Pancreas (tissue), 10 donors: ENCODE measurements around the gene MLPH. TPM values are rescaled to one million over a fixed set of nuclear protein-coding genes. Genes with fewer than 3 reads are reported as not detected.
A peak's percentile ranks its signal among the peaks of the same experiment; 100 is the strongest.

Experiments used
- ATAC-seq, 4 donors: fragments of 200-7000 bp; cut with Tn5 transposase; one replicate each; pipeline versions ENCODE4 v1.8.0 to v1.9.1; 2020; ENCODE audit warnings: mild to moderate bottlenecking in 4 of 4, moderate library complexity in 4 of 4
- DNase-seq, 6 donors: peaks; one replicate each; pipeline ENCODE4 v3.0.0-alpha.2; 2020
- FAIRE-seq: peaks from 2 replicates; lab custom pipeline; 2012; peaks lifted over from hg19 to GRCh38; lab: Jason Lieb, UNC
- H3K27ac ChIP-seq, 4 donors: fragments of 200-600 bp; sonication (generic); 1 replicate in 3 of 4; 2 replicates in 1 of 4; pipeline versions ENCODE4 v1.5.0 to v1.8.0; 2020
- H3K27me3 ChIP-seq, 4 donors: fragments of 200-600 bp; one replicate each; pipeline ENCODE4 v1.8.0; 2021
- H3K36me3 ChIP-seq, 3 donors: fragments of 200-600 bp; sonication (generic) in 1 of 3; one replicate each; pipeline versions ENCODE4 v1.5.0 to v1.8.0; 2020 to 2021
- H3K4me1 ChIP-seq, 3 donors: fragments of 200-600 bp; one replicate each; pipeline ENCODE4 v1.8.0; 2021
- H3K4me3 ChIP-seq, 4 donors: fragments of 200-600 bp; sonication (generic) in 2 of 4; one replicate each; pipeline versions ENCODE4 v1.5.0 to v1.8.0; 2020 to 2021
- H3K9me3 ChIP-seq, 4 donors: fragments of 200-600 bp; one replicate each; pipeline ENCODE4 v1.8.0; 2021
- WGBS, 2 donors: extraction: QIAGEN DNeasy Blood & Tissue Kit; methylation state at CpG; one replicate each; pipeline ENCODE4 v1.1.7; 2013; 5-methylcytosine and 5-hydroxymethylcytosine counted together
- intact Hi-C, 3 donors: fragments of 100-400 bp; cut with DNase I; formaldehyde crosslinking; loops; one replicate each; pipeline versions ENCODE4 v1.11.1 to v1.14.2; 2022
- polyA plus RNA-seq, 2 donors: library from polyadenylated mRNA; stranded (reverse); fragments of 200-250 nt; gene quantifications; one replicate each; pipeline ENCODE4 v1.2.3, GENCODE V29; 2013
- total RNA-seq, 6 donors: library from RNA; stranded (reverse); fragmentation: NEBNext Ultra II Directional in 4 of 6; extraction: Animal tissue kit (Norgen Biotek cat#: 25700) in 4 of 6; gene quantifications; one replicate each; pipeline versions ENCODE4 v1.2.1 to v1.2.4, GENCODE V29; 2021 to 2023
- TF ChIP-seq, protein P1 (sequence below), 4 donors: fragments of 200-600 bp; sonication (generic) in 3 of 4; IDR thresholded peaks; one replicate each; pipeline versions ENCODE4 v1.5.0 to v1.8.0; 2021; ENCODE audit warnings: antibody characterized with exemption in 4 of 4
- donor health status: healthy with polysubstance abuse.
- donor health status: DM: no; HTN: no; CAD: no; lungs with moderate emphysema.
- donor health status: DM: no; HTN: no; CAD: no.
- donor health status: control.
- donor health status: control.
- donor health status: Bipolar disorder and iron deficiency.
- donor health status: DM: yes; HTN: yes; CAD: no.
- donor health status: DM: no; HTN: no; CAD: no.
- donor health status: DM: no; HTN: no; CAD: no.
- donor health status: DM: yes; HTN: yes; CAD: no.

MLPH gene
- total and polyA plus RNA-seq, 8 donors: 6.2 to 45.2 (median 19.3) TPM

DNA sequence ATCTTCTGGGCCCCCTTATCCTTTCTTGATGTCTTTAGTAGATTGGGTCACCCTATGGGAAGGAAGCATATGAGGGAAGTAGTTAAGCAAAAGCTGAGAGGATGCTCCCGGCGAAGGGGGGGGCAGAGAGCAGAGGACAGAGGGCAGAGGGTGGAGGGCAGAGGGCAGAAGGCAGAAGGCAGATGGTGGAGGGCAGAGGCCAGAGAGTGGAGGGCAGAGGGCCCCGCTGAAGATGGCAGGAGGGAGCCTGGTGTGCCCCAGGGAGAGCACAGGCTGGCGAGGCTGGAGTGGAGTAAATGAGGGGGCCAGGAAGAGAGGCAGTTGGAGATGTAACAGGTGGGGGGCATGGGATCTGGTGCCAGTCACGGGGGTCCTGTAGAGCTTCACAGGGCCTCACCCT is 7.0 kb downstream of the MLPH start:
- no peaks in the 10 kb centered on the region for H3K9me3 ChIP-seq
- intact Hi-C loops: no loop called here
- DNase-seq (no peak), FAIRE-seq (no peak), ATAC-seq (no peak)
- no peaks in the 10 kb centered on the region for H3K27me3 ChIP-seq
- H3K36me3 ChIP-seq: no peaks in the 10 kb centered on the region
- H3K27ac ChIP-seq: no peak overlapping the region
- WGBS, 2 donors: 86 to 87% methylated on average over 5 of the region's 5 CpGs
- TF ChIP-seq, protein P1, sequence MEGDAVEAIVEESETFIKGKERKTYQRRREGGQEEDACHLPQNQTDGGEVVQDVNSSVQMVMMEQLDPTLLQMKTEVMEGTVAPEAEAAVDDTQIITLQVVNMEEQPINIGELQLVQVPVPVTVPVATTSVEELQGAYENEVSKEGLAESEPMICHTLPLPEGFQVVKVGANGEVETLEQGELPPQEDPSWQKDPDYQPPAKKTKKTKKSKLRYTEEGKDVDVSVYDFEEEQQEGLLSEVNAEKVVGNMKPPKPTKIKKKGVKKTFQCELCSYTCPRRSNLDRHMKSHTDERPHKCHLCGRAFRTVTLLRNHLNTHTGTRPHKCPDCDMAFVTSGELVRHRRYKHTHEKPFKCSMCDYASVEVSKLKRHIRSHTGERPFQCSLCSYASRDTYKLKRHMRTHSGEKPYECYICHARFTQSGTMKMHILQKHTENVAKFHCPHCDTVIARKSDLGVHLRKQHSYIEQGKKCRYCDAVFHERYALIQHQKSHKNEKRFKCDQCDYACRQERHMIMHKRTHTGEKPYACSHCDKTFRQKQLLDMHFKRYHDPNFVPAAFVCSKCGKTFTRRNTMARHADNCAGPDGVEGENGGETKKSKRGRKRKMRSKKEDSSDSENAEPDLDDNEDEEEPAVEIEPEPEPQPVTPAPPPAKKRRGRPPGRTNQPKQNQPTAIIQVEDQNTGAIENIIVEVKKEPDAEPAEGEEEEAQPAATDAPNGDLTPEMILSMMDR (IDR thresholded peaks at IDR 0.05): no peak
- H3K4me1 ChIP-seq: peaks cover 9% of the 10 kb centered on the region in 3 donors
- H3K4me3 ChIP-seq: no peak overlapping the region

DNA sequence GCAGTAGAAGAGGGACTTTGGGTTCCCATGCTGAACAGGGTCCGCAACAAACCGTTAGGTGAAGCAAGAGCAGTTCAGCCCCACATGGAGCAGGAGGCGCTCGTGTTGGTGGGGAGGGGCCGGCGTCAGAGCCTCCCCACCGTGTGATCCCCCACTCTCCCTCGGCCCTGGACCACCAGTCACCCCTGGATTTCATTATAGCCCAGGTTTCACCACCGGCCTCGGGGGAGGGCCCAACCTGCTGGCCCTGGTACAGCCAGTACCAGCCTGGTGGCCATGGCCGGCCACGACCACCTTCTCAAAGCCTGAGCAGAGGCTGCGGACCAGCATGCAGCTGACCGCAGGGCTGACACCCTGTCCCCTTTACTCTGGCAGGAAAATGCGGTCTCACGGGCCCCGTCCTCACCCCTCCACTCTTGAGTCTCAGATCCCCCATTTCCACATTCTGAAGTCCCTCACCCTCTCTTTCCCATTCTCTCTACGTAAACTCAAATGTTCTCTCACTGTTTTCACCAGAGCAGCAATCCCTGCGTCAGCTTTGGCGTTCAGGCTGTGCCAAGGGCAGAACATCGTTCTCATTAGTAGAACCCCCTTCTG is 8.6 kb downstream of the MLPH start:
- TF ChIP-seq, protein P1 (IDR thresholded peaks at IDR 0.05): no peak
- DNase-seq: no peak

DNA sequence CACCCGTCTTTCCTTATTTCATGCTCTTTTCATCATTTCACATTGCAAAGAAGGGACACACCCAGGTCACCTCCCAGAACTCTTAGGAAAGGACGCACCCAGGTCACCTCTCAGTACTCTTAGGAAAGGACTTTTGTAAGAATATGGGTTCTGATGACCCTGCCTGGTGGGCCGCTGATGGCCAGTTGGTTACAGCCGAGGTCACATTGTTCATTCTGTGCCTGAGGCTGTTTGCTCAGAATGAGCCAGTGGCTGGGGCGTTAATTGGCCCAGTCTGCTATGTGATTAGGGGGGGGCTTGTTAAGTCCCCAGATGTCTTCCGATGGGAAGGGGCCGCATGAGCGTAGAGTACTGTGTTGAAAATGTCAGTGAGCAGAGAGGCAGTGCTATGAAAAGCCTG is 9.4 kb downstream of the MLPH start:
- no peak overlapping the region for H3K4me3 ChIP-seq
- intact Hi-C loops: no loop called here
- H3K9me3 ChIP-seq: no peaks in the 10 kb centered on the region
- no peaks in the 10 kb centered on the region for H3K36me3 ChIP-seq
- no peaks in the 10 kb centered on the region for H3K27me3 ChIP-seq
- H3K4me1 ChIP-seq: no peaks in the 10 kb centered on the region
- no peak overlapping the region for H3K27ac ChIP-seq
- TF ChIP-seq, protein P1 (IDR thresholded peaks at IDR 0.05): no peak
- DNase-seq (no peak), ATAC-seq (no peak), FAIRE-seq (no peak)
- WGBS, 2 donors: 90 to 96% methylated on average over 8 of the region's 8 CpGs

More for the DNA sequence above, 8.6 kb downstream of the MLPH start:
- Histone ChIP-seq H3K36me3 (no peaks in the 10 kb centered on the region), H3K27me3 (no peaks in the 10 kb centered on the region), H3K4me1 (no peaks in the 10 kb centered on the region), H3K27ac (no peak overlapping the region), H3K9me3 (no peaks in the 10 kb centered on the region), H3K4me3 (no peak overlapping the region)
- ATAC-seq: no peak
- FAIRE-seq: no peak
- intact Hi-C loops: no loop called here
- 93 to 98% methylated on average over 17 to 21 of the region's 21 CpGs for WGBS, 2 donors

DNA sequence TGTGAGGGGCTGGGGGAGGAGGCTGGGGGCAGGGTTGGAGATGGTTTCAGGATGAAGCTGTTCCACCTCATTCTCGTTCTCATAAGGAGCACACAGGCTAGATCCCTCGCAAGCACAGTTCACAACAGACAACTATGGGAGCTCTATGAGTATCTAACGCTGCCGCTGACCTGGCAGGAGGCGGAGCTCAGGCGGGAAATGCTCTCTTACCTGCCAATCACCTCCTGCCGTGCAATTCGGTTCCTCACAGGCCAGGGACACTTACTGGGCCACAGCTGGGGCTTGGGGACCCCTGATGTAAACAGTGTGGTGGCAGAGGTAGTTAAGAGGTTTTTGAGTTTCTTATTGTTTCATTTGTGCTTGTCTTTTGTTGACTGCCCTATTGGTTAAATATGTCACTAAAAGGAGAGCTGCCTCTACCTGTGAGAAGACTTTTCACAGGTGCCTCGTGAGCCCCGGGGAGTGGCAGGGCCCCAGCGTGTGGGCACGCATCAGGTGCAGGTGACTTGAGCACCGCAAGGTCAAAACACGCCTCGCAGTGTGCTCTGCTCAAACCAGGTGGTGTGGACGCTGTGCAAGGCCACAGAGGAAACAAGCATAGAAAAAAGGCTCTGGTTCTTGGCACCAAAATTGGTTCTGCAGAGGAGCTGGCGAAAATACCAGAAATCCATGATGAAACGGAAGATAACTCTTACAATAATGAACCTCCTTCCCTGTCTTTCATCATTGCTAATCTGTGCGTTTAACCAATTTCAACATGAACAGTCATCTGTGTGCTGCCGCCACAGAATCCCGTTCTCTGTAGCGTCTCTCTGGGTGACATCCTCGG is 10.2 kb downstream of the MLPH start:
- intact Hi-C loops: no loop called here
- Histone ChIP-seq H3K4me1 (peaks cover 0 to 7% (median 0%) of the 10 kb centered on the region in 3 donors), H3K27ac (no peak overlapping the region), H3K36me3 (no peaks in the 10 kb centered on the region), H3K9me3 (no peaks in the 10 kb centered on the region), H3K4me3 (no peak overlapping the region), H3K27me3 (no peaks in the 10 kb centered on the region)
- TF ChIP-seq, protein P1 (IDR thresholded peaks at IDR 0.05): no peak
- WGBS, 2 donors: 72 to 77% methylated on average over 23 of the region's 23 CpGs
- FAIRE-seq (no peak), DNase-seq (peak in 1 of 6 donors; percentile 49), ATAC-seq (peak in 3 of 4 donors; percentile 11 to 58 (median 25))

DNA sequence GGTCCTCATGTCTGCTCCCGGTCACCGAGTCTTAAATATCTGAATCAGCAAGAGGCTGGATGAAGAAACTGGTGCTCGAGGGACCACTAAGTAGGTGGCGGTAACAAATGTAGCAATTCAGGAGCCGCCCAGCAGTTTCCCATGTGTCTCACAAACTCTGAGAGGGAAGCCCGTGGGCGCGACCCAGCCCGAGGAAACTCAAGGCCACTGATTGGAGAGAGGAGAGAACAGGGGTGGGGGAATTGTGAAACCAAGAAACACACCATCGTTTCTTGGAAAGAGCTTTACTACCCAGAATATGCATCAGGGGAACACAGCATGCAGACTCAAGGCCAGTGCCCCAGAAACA is 10.8 kb downstream of the MLPH start:
- Histone ChIP-seq H3K27me3 (no peaks in the 10 kb centered on the region), H3K4me1 (peaks cover 0 to 13% (median 0%) of the 10 kb centered on the region in 3 donors), H3K9me3 (no peaks in the 10 kb centered on the region), H3K4me3 (no peak overlapping the region), H3K27ac (no peak overlapping the region), H3K36me3 (no peaks in the 10 kb centered on the region)
- intact Hi-C loops: no loop called here
- TF ChIP-seq, protein P1 (IDR thresholded peaks at IDR 0.05): no peak
- ATAC-seq: peak in 1 of 4 donors; percentile 30
- 60 to 68% methylated on average over 10 of the region's 10 CpGs for WGBS, 2 donors
- DNase-seq: no peak
- no peak for FAIRE-seq
